AG04449 (cell line): ENCODE measurements around the gene C5.
A peak's percentile ranks its signal among the peaks of the same experiment; 100 is the strongest.

ENCODE experiments used
- CTCF ChIA-PET: fragments of 350-600 bp; formaldehyde crosslinking; extraction: SDS; loops from one replicate; lab custom pipeline; 2021; ENCODE audit warnings: antibody characterized with exemption; lab: Yijun Ruan, JAX
- POLR2A ChIA-PET: fragments of 400-600, 350-600 bp; formaldehyde crosslinking; extraction: SDS; loops from one replicate; lab custom pipeline; 2020; ENCODE audit warnings: antibody characterized with exemption, inconsistent platforms; lab: Yijun Ruan, JAX
- DNase-seq: peaks from one replicate; pipeline ENCODE4 v3.0.0-alpha.2; 2010; ENCODE audit warnings: low read depth, low spot score
- H3K4me3 ChIP-seq: 2 replicates; pipeline ENCODE4 v1.5.1; 2011; ENCODE audit warnings: low read depth, mild to moderate bottlenecking, control low read depth, low read length
- TF ChIP-seq, protein P1 (sequence below): IDR thresholded peaks from one replicate; pipeline ENCODE4 v1.5.1; 2011; ENCODE audit warnings: mild to moderate bottlenecking, moderate library complexity, low read length, control low read depth, inconsistent platforms; ENCODE audit not compliant: insufficient read depth; ENCODE audit errors: missing control alignments

Gene C5

DNA sequence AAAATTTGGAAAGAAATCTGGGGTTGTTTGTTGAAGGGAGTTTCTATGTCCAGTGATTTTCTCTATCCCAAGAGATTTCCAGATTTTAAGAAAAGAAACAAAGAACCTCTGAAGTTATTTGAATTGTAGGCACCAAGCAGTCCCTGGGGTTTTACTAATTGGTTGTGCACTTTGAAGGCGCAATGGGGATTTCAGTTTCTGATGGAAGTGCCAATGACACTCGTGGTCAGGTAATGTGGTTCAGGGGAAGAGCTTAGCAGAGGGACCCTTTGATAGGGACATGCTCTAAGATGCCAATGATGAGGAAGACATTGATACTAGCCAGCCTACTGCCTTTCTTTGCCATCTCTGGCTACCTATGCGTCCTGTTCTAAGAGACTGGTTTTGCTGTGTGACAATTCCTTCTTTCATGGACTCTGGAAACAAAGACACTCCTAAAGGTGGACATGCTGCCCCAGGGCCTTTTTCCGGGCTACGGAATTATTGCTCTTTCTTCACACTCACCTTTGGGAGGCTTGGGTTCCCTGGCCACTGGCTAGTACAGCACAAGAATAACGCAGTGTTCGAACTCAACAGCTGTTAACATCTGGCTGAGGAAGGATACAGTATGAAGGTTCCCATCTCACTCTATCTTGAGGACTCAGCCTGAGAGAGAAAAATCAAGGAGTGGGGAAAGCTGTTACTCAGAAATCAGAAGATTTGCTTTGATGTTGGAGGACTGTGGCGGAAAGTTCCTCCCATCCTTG lies 116.6 kb downstream of the C5 start:
- TF ChIP-seq, protein P1, sequence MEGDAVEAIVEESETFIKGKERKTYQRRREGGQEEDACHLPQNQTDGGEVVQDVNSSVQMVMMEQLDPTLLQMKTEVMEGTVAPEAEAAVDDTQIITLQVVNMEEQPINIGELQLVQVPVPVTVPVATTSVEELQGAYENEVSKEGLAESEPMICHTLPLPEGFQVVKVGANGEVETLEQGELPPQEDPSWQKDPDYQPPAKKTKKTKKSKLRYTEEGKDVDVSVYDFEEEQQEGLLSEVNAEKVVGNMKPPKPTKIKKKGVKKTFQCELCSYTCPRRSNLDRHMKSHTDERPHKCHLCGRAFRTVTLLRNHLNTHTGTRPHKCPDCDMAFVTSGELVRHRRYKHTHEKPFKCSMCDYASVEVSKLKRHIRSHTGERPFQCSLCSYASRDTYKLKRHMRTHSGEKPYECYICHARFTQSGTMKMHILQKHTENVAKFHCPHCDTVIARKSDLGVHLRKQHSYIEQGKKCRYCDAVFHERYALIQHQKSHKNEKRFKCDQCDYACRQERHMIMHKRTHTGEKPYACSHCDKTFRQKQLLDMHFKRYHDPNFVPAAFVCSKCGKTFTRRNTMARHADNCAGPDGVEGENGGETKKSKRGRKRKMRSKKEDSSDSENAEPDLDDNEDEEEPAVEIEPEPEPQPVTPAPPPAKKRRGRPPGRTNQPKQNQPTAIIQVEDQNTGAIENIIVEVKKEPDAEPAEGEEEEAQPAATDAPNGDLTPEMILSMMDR: no peak
- ChIA-PET POLR2A (no interaction called here), CTCF (interaction anchor here (2.3 kb wide), 1 partner anchor 64 kb away, joined by 6 read pairs; no protein-coding TSS in a partner anchor)
- no peak for DNase-seq
- H3K4me3 ChIP-seq: no peak overlapping the region

DNA sequence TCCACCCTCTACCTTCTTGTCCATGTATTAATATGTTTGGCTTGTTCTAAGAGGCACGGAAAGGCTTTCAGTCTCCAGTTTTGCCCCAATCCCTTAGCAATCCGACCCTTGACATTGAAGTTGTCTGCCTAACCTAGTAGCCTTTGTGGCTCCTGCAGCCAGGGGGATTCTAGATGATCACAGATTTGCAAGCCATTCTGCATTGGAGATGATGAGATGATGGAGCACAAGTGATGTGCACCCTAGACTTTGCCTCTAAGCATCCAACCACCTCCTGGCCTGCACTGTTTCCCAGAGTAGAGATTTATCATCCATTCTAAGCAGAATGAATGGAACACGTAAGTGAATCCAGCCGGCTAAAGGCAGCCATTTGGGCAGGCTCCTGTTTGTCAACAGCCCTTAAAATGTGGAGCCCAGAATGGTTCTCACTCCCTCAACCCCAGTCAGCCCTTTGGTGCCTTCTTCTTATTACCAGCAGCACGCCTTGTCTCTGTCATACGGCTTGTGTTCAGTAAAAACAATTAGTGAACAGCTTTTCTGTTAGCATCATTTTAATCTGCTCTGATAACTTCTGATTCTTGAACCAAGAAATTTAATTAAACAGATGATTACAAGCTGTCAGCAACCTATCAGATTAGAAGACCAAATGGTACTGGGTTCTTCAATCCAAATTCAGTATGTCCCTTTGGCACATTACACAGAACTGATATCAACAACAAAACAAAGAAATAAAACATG lies 117.8 kb downstream of the C5 start:
- DNase-seq: no peak
- H3K4me3 ChIP-seq: no peak overlapping the region
- ChIA-PET POLR2A (interaction anchor here (0.9 kb wide), 1 partner anchor 88 kb away, joined by 3 read pairs; no protein-coding TSS in a partner anchor), CTCF (interaction anchor here (0.8 to 2.3 kb wide), 4 partner anchors 9 to 63 kb away, joined by 4 to 6 read pairs (median 5); no protein-coding TSS in a partner anchor)
- TF ChIP-seq, protein P1: no peak

DNA sequence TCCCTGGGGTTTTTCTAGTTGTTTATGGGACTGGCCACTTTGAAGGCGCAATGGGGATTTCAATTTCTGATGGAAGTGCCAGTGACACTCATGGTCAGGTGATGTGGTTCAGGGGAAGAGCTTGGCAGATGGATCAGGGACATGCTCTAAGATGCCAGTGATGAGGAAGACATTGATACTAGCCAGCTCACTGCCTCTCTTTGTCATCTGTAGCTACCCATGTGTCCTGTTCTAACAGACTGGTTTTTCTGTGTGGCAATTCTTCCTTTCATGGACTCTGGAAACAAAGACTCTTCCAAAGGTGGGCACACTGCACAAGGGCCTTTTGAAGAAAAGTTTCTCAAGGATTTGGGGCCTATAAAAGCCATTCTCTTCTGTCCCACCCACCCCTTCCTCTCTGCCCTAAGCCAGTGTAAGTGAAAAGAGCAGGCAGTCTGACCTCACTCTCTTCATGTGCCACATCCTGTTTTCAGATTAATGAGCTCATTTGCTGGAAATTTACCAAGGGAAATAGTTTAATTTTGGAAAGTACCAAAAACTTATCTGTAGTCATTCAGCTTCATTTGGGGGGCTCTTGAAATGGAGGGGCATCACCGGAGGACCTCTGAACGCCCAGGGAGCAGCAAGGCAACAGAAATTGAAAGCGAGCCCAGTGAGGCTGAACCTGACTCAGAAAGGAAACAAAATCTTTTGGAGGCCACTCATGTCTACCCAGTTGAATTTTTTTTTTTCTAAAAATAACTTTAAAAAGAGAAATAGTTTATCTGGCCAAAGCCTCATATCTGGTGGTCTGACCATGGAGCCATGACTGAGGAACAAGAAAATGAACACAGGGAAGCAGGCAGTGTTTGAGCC lies 118.6 kb downstream of the C5 start:
- no peak for DNase-seq
- H3K4me3 ChIP-seq: no peak overlapping the region
- TF ChIP-seq, protein P1: no peak
- ChIA-PET CTCF (interaction anchor here (0.8 to 1.3 kb wide), 3 partner anchors 9 to 62 kb away, joined by 4 to 5 read pairs (median 5); no protein-coding TSS in a partner anchor), POLR2A (interaction anchor here (0.7 to 0.9 kb wide), 2 partner anchors 87 to 103 kb away, joined by 3 to 4 read pairs; no protein-coding TSS in a partner anchor)

DNA sequence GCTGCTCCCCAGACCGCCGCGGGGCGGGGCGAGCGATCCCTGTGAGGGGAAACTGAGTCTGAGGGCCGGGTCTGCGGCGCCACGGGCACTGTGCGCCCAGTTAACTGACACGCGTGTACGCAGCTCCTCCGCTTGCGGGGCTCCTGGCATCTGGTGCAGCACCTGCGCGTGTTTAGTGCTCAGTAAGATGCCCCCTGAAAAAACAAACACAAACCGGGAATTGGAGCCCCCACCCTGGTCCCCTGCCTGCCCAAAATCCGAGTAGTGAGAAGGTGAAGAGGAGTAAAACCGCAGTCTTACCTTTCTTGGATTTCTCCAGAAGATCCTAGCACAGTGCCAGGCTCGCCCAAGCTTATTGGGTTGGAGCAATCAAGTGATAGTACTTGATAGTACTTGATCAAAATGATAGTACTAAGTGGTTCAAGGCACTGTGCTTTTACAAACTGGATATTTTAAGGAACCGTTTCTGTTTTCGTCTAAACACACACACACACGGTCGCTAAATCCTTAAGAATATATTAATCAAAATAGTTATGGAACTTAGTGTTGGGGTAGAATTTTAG lies 120.8 kb downstream of the C5 start:
- ChIA-PET CTCF (interaction anchor here (0.9 to 1.3 kb wide), 6 partner anchors 9 to 173 kb away, joined by 3 to 7 read pairs (median 4); no protein-coding TSS in a partner anchor), POLR2A (no interaction called here)
- DNase-seq: no peak
- H3K4me3 ChIP-seq: peak overlapping the region; percentile 56
- TF ChIP-seq, protein P1: no peak

DNA sequence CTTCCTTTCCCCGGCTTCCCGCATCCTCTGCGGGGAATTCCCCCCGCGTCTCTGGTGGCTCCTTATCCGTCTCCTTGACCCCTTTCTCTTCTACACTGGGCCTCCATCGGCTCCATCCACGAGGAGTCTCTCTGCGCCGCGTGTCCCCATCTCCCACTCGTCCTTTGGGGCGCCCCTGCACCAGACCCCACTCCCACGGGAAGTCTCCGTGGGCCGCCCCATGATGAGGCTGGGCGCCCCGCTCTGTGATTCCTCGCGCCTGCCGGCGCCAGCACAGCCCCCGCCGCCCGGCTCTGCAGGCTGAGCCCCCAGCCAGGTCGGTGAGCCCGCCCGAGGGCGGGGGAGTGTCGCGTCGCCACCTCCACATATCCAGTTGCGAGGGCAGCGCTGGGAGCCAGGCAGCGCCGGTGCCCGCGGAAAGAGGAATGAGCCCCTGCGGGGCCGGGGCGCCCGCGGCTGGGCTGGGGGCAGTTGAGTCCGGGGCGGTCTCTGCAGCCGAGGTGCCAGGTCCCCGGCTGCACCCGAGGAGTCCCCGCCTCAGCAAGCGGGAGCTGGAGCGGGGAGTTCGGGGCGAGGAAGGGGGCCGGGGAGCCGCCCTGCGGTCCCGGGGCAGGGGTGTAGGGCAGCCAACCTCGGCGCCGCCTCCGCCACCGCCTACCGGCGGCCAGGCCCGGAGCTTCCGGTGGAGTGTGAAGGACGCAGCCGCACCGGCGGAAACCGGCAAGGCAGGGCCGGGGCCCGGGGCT lies 121.4 kb downstream of the C5 start:
- H3K4me3 ChIP-seq: peak overlapping the region; percentile 56
- ChIA-PET POLR2A (no interaction called here), CTCF (interaction anchor here (0.9 to 1.3 kb wide), 6 partner anchors 9 to 173 kb away, joined by 3 to 7 read pairs (median 4); no protein-coding TSS in a partner anchor)
- TF ChIP-seq, protein P1: peak; percentile 18
- DNase-seq: no peak
